Measurements from ENCODE around the gene ZNF438. TPM values are rescaled to one million over a fixed set of nuclear protein-coding genes. Genes with fewer than 3 reads are reported as not detected.

The ZNF438 gene
- total RNA-seq, 4 donors from 2014 or later: 6.1 to 14.1 (median 7.1) TPM

GRCh38 chr10:30849231-30850035 is 182.2 kb downstream of the ZNF438 start:
- Histone ChIP-seq H3K4me1 (no peaks in the 10 kb centered on the region), H3K4me3 (no peak overlapping the region), H3K27me3 (no peaks in the 10 kb centered on the region), H3K9me3 (no peaks in the 10 kb centered on the region), H3K27ac (no peak overlapping the region), H3K36me3 (peaks cover 20% of the 10 kb centered on the region)
- 92% methylated on average over 3 of the region's 3 CpGs for WGBS
- TF ChIP-seq POLR2AphosphoS5 (IDR thresholded peaks at IDR 0.05) (no peak), CTCF (IDR thresholded peaks at IDR 0.05) (no peak)
- DNase-seq (ENCODE audit: low spot score in 2 of 2): no peak

GRCh38 chr10:30848396-30849032 is 183.2 kb downstream of the ZNF438 start:
- Histone ChIP-seq H3K27me3 (no peaks in the 10 kb centered on the region), H3K9me3 (no peaks in the 10 kb centered on the region), H3K27ac (no peak overlapping the region), H3K36me3 (peaks cover 20% of the 10 kb centered on the region), H3K4me1 (no peaks in the 10 kb centered on the region), H3K4me3 (no peak overlapping the region)
- WGBS: 96% methylated on average over 11 of the region's 11 CpGs
- DNase-seq (ENCODE audit: low spot score in 2 of 2): no peak
- TF ChIP-seq CTCF (IDR thresholded peaks at IDR 0.05) (no peak), EP300 (IDR thresholded peaks at IDR 0.05) (no peak), POLR2AphosphoS5 (IDR thresholded peaks at IDR 0.05) (no peak), POLR2A (IDR thresholded peaks at IDR 0.05) (no peak)

GRCh38 chr10:30847642-30848041 is 184.0 kb downstream of the ZNF438 start:
- Histone ChIP-seq H3K27ac (no peak overlapping the region), H3K36me3 (peaks cover 20% of the 10 kb centered on the region), H3K27me3 (no peaks in the 10 kb centered on the region), H3K4me3 (no peak overlapping the region), H3K4me1 (no peaks in the 10 kb centered on the region), H3K9me3 (no peaks in the 10 kb centered on the region)
- DNase-seq (ENCODE audit: low spot score in 2 of 2): no peak
- WGBS: 96% methylated on average over 10 of the region's 10 CpGs
- TF ChIP-seq EP300 (IDR thresholded peaks at IDR 0.05) (no peak), POLR2AphosphoS5 (IDR thresholded peaks at IDR 0.05) (no peak), CTCF (IDR thresholded peaks at IDR 0.05) (no peak), POLR2A (IDR thresholded peaks at IDR 0.05) (no peak)

GRCh38 chr10:30847199-30847598 is 184.5 kb downstream of the ZNF438 start:
- DNase-seq (ENCODE audit: low spot score in 2 of 2): no peak
- no peaks in the 10 kb centered on the region for H3K9me3 ChIP-seq
- no peaks in the 10 kb centered on the region for H3K27me3 ChIP-seq
- H3K36me3 ChIP-seq: peaks cover 20% of the 10 kb centered on the region
- no peaks in the 10 kb centered on the region for H3K4me1 ChIP-seq
- WGBS: 92% methylated on average over 6 of the region's 6 CpGs
- H3K4me3 ChIP-seq: no peak overlapping the region
- no peak overlapping the region for H3K27ac ChIP-seq
- no peak for TF ChIP-seq EP300 (IDR thresholded peaks at IDR 0.05)
- no peak for TF ChIP-seq CTCF (IDR thresholded peaks at IDR 0.05)
- TF ChIP-seq POLR2A (IDR thresholded peaks at IDR 0.05): no peak
- TF ChIP-seq POLR2AphosphoS5 (IDR thresholded peaks at IDR 0.05): no peak

GRCh38 chr10:30846710-30847109 is 185.0 kb downstream of the ZNF438 start:
- H3K27me3 ChIP-seq: no peaks in the 10 kb centered on the region
- DNase-seq (ENCODE audit: low spot score in 2 of 2): no peak
- TF ChIP-seq POLR2A (IDR thresholded peaks at IDR 0.05) (no peak), EP300 (IDR thresholded peaks at IDR 0.05) (no peak), CTCF (IDR thresholded peaks at IDR 0.05) (no peak), POLR2AphosphoS5 (IDR thresholded peaks at IDR 0.05) (no peak)
- H3K4me3 ChIP-seq: no peak overlapping the region
- 100% methylated on average over 1 of the region's 4 CpGs for WGBS
- peaks cover 20% of the 10 kb centered on the region for H3K36me3 ChIP-seq
- no peaks in the 10 kb centered on the region for H3K4me1 ChIP-seq
- H3K9me3 ChIP-seq: no peaks in the 10 kb centered on the region
- no peak overlapping the region for H3K27ac ChIP-seq
